Measurements from ENCODE around the gene PKHD1.
A peak's percentile ranks its signal among the peaks of the same experiment; 100 is the strongest.

The PKHD1 gene

GRCh38 chr6:51846531-51846930, 240.9 kb downstream of the PKHD1 start:
- DNase-seq: no peak

GRCh38 chr6:51844336-51844735, 243.1 kb downstream of the PKHD1 start:
- DNase-seq: no peak

- no peak for DNase-seq
These were observed 243.9 kb downstream of the PKHD1 start for GRCh38 chr6:51843456-51844056.

DNA sequence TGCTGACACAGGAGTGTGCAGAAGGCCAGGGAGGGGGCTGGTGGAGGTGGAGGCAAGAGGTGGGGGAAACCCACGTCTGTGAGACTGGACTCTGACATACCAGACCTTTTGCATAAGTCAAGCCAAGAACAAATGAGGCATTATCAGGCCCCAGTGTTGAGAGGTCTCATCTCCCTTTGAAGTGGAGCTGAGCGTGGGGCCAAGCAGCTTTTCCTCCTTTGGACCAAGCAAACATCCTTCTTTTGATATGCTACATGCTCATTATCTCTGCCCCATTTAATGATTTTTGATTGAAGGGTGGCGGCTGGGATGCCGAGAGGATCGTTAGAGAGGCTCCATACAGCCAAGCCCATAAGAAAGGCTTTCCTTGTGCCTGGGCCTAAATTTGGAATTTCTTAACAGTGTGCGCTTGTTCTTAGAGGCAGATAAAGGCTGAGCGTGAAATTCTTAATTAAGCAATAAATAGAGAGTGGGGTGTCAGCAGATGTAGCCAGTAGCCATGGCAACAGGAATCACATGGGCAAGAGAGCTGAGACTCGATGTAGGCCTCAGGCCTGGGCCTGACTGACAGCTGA, 244.5 kb downstream of the PKHD1 start:
- DNase-seq: peak; percentile 6

DNA sequence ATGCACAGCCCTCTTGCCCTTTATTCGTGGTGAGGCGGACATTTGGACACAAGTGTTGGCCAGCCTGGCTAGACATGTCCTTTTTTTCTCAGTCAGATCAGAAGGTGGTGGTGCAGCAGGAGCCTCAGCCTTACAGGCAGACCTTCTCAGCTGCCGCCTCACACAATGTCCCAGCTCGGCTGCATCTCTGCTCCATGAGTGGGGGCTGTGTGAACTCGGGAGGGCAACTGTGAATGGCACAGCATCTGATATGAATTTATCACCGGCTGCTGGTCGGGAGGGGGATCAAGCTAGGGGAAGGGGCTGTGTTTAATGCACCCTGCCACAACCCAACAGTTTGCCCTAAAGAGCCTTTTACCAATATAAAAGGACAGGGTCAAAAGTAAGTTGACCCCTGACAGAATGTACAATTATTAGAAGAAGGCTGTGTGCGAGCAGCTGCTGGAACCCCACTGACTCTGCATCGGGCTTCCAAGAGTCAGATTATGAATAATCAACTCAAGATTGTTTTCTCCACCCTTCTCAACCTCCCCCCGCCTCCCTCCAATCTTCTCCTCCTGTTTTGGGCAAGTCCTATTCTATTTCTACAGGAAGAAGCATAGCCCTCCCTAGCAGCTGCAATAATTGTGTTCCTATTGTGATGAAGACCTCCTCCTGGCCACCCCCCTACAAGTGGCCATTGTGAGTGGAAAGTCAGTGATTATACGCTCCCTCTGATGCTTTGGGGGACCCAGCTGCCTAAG, 245.2 kb downstream of the PKHD1 start:
- DNase-seq: no peak

- DNase-seq: no peak
These were observed 245.8 kb downstream of the PKHD1 start for GRCh38 chr6:51841626-51842025.

DNA sequence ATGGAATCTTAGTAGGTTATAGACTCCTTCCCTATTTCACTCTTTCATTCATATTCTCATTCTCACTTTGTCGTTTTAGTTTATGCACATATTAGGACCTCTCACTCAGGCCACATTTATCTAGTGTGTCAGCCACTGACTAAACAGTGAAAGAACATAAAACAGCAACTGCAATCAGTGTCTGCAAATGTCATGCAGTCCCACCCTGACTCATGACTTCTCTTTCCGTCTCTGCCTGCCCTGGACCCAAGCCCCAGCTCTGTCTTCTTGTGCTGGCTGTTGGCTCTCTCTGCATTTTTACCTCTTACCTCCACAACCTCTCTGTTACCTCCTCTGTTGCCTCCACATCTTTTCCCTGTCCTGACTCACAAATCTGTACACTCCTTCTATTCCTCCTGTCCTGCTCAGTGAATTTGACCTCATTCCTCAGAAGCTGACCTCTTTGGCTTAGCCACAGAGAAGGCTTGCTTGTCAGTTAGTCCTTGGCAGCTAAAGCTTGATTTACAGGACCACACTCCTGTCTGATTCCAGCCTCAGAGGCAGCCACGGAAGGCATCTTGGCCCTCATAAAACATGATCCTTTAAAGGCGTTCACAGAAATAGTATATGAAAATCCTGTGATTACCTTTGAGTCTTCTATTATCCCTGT, 247.6 kb downstream of the PKHD1 start:
- no peak for DNase-seq

DNA sequence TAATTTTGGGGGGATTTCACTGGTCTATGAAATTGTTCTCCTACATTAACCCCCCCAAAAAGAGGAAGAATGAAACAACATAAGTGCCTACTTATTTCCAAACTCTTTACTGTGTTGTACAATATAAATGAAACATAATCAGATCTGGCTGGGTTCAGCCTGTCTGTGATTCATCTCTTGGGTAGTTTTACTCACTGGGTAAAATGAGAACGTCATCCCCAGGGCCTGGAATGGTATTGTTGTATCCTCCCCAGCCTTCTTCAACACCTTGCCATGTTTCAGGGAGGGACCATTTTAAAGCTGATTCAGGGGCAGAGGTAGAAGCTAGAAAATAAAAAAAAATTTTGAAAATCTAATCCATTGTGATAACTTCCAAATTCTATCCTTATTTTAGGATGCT, 256.7 kb downstream of the PKHD1 start:
- no peak for DNase-seq

DNA sequence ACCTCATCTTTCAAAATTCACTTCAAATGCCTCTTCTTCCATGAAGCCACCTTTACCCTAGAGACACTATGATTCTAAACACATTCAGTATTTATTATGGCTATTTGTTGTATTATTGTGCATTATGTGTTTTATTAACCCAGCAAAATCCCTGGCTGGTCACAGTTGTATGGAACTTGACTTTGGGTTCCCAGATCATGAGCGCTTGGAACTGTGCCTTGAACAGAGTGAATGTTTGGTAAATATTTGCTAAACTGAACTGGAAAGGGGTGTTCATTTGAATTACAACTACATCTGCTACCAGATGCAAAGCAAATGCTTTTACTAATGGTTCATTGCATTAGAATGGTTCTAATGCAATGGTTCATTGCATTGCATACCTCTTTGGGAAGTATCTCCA, 259.8 kb downstream of the PKHD1 start:
- no peak for DNase-seq

GRCh38 chr6:51824940-51825339, 262.5 kb downstream of the PKHD1 start:
- DNase-seq: no peak

- DNase-seq: no peak
These were observed 266.9 kb downstream of the PKHD1 start for GRCh38 chr6:51820555-51820954.

GRCh38 chr6:51818520-51819022, 268.8 kb downstream of the PKHD1 start:
- DNase-seq: no peak

DNA sequence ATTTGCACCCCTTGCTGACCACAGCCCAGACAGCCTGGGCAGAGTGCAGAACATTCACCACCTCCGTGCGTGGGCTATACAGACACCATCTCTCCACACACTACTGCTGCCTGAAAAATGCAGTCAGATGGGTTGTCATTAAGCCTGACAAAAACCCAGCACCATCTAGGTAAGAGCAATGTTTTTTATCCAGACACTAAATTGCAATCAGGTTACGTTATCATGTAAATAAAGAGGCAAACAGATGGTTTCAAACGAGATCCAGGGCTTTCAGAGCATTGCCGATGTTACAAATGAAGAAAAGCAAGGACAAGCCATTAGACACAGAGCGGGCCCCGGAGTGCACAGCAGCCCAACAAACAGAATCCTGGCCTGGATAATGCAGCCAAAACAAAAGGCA, 269.6 kb downstream of the PKHD1 start:
- DNase-seq: no peak

DNA sequence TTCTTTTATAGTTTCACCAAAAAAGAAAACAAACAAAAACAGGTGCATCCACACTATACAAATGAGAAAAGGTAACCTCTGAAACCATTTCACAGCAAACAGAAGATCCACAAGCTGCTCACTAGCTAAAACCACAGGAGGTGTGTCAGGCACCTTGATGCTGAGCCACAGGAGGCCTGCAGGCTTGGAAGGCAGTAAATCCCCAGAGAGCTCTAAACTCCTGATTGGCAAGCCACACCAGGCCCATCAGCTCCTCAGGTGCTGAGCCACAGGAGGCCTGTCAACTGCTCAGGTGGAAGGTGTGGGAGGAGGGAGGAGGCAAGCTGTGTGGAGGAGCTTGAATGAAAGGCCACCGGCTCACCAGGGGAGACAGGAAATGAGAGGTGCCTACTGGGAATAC, 273.0 kb downstream of the PKHD1 start:
- DNase-seq: no peak

DNA sequence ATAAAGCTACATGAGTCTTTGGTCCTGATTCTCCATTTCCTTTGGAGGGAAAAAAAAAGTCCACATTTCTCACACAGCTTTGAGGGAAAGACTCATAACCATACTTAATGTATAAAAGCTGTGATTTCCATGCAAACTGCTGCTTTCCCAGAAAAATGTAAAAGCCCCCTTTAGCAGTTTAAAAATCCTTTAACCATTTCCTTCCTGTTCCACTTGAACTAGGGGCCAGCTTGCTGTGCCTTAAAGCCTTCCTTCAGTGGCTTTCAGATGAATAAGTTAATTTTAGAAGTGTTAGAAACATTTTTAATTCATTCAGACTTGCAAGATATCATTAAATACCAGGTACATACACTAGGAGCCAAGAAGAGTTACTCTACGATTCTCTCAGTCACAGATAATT, 273.5 kb downstream of the PKHD1 start:
- no peak for DNase-seq

DNA sequence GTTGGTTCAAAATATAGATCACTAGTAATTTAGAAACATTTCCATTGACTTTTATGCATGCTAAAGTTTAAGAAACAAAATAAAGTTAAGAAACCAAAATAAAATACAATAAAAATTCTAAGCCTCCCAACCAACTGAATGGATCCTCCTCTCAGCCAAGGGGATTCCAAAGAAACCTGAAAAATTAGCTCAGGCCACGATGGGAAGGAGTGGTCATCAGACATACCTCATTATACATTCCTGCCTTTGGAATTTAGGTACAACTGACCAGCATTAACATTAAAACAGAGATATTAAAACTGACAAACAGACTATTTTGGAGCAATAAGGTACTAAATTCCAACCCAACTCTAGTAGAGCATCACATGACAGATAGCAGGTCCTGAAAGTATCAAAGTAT, 275.2 kb downstream of the PKHD1 start:
- no peak for DNase-seq

GRCh38 chr6:51805517-51805916, 281.9 kb downstream of the PKHD1 start:
- DNase-seq: no peak

DNA sequence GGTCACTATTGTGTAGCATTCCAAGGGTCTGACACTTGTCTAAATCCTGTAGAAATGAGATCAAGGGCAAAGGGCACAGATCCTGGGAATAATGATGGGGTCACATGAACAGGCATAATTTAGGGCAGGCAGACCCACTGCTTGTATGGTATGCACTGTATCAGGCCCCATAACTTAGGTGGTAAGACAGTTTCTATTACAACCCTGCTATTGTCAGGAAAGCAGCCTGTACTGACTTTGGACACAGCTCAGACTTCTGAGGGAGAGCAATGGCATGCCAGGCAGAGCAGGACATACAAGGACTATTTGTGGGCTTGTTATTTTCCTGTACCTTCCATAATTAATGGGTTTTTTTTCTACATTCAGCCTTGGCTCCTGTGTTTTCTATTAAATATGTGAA, 286.8 kb downstream of the PKHD1 start:
- no peak for DNase-seq

DNA sequence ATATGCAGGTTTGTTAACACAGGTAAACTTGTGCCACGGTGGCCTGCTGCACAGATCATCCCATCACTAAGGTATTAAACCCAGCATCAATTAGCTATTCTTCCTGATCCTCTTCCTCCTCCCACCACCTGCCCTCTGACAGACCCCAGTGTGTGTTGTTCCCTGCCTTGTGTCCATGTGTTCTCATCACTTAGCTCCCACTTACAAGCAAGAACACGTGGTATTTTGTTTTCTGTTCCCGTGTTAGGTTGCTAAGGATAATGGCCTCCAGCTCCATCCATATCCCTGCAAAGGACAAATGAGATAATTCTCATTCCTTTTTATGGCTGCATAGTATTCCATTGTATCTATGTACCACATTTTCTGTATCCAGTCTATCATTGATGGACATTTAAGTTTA, 294.0 kb downstream of the PKHD1 start:
- DNase-seq: no peak

DNA sequence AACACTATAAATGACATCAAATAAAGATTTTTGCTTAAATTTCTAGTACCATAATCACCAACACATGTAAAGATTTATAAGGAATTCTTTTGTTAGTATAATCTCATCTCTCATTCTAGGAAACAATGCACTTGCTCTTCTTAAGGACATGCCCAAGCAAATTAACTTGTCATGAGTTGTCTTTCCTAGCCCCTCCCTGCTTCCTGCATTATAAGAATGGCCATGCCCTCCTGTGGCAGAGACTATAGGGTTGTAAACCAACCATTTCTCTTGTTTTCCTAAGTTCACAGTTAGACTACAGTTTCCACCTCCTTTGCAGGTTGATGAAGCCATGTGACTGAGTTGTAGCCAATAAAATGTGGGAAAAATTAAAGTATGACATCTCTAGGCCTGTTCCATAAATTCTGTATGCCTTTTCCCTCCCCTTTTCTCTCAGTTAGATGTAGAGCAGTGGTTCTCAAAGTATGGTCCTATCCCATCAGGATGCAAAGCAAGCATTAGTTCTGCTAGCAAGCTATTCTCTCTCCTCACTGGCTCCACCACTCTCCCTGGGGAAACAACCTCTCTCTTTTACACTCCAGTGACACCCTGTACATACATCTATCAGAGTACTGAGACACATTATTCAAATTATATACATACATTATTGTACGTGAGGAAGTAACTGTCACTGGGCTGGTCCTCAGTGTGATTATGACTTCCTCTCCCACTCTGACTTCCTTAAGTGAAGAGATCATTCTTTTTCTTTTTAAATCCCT, 295.0 kb downstream of the PKHD1 start:
- DNase-seq: no peak

DNA sequence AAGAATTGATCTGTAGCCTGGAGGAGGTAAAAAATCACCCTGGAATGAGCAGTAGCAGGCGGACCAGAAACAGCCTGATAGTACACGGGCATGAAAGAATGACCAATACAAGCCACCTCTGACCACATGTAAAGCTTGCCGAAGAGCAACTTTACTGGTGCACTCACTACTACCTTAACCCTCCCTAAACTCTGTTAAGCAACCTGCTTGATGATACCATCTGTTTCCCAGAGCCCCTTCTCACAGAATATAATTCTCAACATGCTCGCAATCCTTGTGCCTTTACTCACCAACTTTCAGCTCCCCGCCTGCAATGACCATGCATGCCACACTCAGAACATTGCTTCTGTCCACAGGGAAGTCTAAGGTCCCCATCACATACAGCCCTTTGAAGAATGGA, 296.5 kb downstream of the PKHD1 start:
- DNase-seq: no peak

- DNase-seq: no peak
These were observed 299.3 kb downstream of the PKHD1 start for GRCh38 chr6:51788121-51788520.

- DNase-seq: no peak
These were observed 308.7 kb downstream of the PKHD1 start for GRCh38 chr6:51778666-51779065.

Data from midbrain (tissue), 1 donor.